Measurements from ENCODE around the gene GNGT1.

The GNGT1 gene

GRCh38 chr7:93921607-93922566 lies 15.5 kb downstream of the GNGT1 start, which contains the start of gene GNG11:
TSS of gene GNG11 (plus strand) at chr7:93921735. CDS start at chr7:93922138, 403 bp downstream.
- H3K27ac ChIP-seq, result no peak within 1 kb of the TSS
- no peak for TF ChIP-seq CTCF (conservative IDR thresholded peaks at IDR 0.05)
- TF ChIP-seq ZFX (IDR thresholded peaks at IDR 0.05), result no peak

GRCh38 chr7:93923296-93923695 lies 16.9 kb downstream of the GNGT1 start:
- H3K27ac ChIP-seq, result no peak overlapping the region

DNA sequence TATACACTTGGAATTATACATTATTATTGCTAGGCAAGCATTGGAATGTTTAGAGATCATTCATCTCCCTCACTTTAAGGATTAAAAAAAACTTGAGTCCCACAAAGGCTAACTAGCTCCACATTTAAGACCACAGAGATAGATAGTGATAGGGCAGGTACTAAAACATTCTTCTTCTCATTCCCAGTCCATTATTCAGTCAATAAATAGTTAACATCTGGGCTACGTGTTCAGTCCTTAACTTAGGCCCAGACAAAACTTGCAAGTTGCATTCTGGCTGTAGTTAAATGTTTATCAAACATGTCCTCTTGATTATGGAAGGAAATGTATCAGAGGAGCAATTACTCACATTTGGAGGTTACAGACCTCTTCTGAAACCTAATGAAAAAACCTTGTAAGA lies 17.6 kb downstream of the GNGT1 start:
- TF ChIP-seq CTCF (conservative IDR thresholded peaks at IDR 0.05) (no peak), ZFX (IDR thresholded peaks at IDR 0.05) (no peak)
- H3K27ac ChIP-seq, result no peak overlapping the region

More at GRCh38 chr7:93923296-93923695, 16.9 kb downstream of the GNGT1 start:
- TF ChIP-seq CTCF (conservative IDR thresholded peaks at IDR 0.05), result no peak
- TF ChIP-seq ZFX (IDR thresholded peaks at IDR 0.05), result no peak

- no peak overlapping the region for H3K27ac ChIP-seq
- TF ChIP-seq CTCF (conservative IDR thresholded peaks at IDR 0.05), result no peak
- no peak for TF ChIP-seq ZFX (IDR thresholded peaks at IDR 0.05)
Measured at GRCh38 chr7:93926800-93927199, 20.4 kb downstream of the GNGT1 start.

- TF ChIP-seq CTCF (conservative IDR thresholded peaks at IDR 0.05), result no peak
Measured at GRCh38 chr7:93927585-93927984, 21.2 kb downstream of the GNGT1 start.

DNA sequence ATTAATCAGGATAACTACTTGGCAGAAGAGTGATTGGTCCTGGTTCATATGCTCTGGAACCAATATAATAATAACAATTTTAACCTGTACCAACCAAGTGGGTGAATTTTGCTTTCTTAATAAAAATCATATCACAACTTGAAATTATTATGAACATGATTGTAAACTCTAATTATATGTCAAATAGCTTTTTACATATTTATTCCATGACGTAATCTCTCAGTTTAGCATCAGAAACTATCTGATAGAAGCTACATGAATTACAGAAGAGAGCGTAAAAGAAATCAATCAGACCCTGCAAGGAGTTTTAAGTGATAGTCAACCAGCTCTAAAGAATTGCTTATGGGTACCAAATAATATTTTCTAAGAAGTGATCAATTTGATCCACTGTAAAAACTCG lies 25.3 kb downstream of the GNGT1 start:
- TF ChIP-seq CTCF (conservative IDR thresholded peaks at IDR 0.05), result no peak
- H3K27ac ChIP-seq, result no peak overlapping the region

More at GRCh38 chr7:93927585-93927984, 21.2 kb downstream of the GNGT1 start:
- H3K27ac ChIP-seq, result no peak overlapping the region

GRCh38 chr7:93933156-93933555 lies 26.8 kb downstream of the GNGT1 start:
- H3K27ac ChIP-seq, result no peak overlapping the region
- TF ChIP-seq ZFX (IDR thresholded peaks at IDR 0.05) (no peak), CTCF (conservative IDR thresholded peaks at IDR 0.05) (no peak)

All from C4-2B (cell line).